MM.1S (cell line): ENCODE results near the gene CYRIA.

Experiments used
- CTCF ChIP-seq: fragments of 300-600 bp; sonication (generic); IDR thresholded peaks from 2 replicates; pipeline ENCODE4 v1.5.1; 2016; ENCODE audit warnings: antibody characterized with exemption, low read length, mixed read lengths
- EZH2 ChIP-seq: fragments of 300-600 bp; sonication (generic); optimal IDR thresholded peaks from 2 replicates; pipeline ENCODE3; 2017; ENCODE audit warnings: low read depth, mild to moderate bottlenecking, antibody characterized with exemption, low read length, mixed read lengths
- EZH2phosphoT487 ChIP-seq: fragments of 300-600 bp; sonication (generic); IDR thresholded peaks from 2 replicates; pipeline ENCODE4 v1.6.1; 2018; ENCODE audit warnings: antibody characterized with exemption, low read length

GRCh38 chr2:16649353-16650286 lies 16.0 kb downstream of the CYRIA start:
- TF ChIP-seq CTCF (no peak), EZH2 (no peak), EZH2phosphoT487 (no peak)
